GM18868 (cell line): ENCODE data around the gene DPYSL5.

Experiments
- ATAC-seq: cut with Tn5 transposase; IDR thresholded peaks from one replicate; pipeline ENCODE4 v1.9.1; 2021; ENCODE audit warnings: mild to moderate bottlenecking, moderate library complexity; ENCODE audit not compliant: unreplicated experiment

The DPYSL5 gene

DNA sequence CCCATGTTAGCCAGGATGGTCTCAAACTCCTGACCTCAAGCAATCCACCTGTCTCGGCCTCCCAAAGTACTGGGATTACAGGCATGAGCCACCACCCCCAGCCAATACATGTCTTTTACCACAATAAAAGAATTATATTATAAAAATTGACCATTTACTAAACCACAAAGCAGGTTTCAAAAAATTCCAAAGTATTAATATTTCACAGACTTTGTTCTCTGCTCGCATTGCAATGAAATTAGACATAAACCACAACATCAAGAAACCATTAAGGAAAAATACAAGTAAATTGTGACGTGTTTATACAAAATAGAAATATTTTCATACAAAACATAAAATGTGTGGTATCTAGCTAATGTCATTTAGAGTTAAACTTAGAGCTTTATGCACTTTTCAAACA is 109.1 kb downstream of the DPYSL5 start:
- no peak for ATAC-seq

DNA sequence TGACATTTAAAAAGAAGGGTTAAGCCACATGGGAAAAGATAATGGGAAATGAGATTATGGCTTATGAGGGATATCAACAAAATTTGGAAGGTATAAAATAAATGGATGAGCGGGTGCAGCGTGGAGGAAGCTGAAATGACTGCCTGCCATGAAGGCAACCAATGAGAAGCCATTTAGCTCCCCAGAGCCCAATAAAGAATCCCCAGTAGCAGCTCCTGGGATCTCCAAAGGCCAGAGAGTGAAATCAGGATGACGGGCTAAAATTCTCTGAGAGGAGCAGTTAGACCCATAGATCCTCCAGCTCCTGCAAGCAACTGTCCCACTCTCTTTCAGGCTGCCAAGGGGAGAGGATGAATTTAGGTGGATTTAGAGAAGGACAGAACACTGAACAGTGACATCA is 109.6 kb downstream of the DPYSL5 start:
- ATAC-seq, result no peak

DNA sequence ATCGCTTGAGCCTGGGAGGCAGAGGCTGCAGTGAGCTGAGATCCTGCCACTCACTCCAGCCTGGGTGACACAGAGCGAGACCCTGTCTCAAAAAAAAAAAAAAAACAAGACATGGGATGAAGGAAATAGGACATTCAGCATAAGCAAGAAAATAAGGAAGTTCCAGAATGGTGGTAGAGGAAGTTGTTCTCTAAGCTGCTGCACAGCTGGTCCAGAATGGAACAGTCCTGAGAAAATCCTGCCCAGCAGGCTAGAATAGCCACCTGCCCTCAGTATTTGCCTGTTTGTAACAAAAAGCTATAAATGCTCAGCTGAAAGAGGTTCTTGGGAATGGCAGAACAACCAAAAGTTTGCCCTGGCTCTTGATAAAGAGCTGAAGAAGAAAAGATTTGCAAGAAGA is 111.4 kb downstream of the DPYSL5 start:
- ATAC-seq, result no peak

DNA sequence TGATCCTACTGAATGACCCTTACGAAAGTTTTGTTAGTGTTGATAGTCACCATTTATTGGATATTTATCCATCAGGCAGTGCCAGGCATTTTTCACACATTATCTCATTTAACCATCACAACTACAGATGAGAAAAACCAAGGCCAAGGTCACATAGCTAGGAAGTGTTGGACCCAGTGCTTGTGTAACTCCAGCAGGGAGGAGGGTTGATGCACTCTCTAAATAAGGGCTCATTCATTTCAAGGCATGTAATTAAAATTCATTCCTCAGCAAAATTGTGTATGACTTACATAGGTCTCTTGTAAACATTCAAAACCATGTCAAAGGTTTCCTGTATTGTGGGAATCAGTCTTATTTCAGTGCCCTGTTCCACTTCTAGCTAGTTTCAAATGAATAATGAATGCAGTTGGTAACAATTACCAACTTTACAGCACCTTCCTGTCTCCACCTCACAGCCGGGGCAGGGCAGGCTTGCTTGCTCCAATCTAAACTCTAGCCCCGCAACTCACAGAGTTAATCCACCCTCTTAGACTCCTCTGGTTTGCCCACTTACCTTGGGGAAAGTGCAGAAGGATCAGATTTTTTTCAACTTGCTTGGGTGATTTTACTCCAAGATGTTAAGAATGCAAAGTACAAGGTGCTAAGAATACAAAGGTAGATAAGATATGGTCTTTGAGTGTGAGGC is 116.7 kb downstream of the DPYSL5 start:
- no peak for ATAC-seq

DNA sequence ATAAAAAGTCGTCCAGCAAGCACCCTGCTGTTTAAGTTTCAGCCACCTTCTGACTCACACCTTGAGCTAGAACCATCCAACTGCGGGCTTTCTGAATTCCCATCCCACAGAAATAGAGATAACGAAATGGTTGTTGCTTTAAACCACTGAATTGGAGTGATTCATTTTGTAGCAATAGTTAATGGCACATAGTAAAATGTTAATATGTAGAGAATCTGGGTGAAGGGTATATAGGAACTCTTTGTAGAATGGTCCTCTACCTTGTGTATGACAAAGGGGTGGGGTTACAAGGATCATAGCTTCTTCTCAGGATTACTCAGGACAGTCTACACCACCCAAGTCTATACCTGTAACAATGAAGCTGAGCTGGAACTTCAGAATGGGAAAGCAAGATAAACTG is 120.1 kb downstream of the DPYSL5 start:
- no peak for ATAC-seq

DNA sequence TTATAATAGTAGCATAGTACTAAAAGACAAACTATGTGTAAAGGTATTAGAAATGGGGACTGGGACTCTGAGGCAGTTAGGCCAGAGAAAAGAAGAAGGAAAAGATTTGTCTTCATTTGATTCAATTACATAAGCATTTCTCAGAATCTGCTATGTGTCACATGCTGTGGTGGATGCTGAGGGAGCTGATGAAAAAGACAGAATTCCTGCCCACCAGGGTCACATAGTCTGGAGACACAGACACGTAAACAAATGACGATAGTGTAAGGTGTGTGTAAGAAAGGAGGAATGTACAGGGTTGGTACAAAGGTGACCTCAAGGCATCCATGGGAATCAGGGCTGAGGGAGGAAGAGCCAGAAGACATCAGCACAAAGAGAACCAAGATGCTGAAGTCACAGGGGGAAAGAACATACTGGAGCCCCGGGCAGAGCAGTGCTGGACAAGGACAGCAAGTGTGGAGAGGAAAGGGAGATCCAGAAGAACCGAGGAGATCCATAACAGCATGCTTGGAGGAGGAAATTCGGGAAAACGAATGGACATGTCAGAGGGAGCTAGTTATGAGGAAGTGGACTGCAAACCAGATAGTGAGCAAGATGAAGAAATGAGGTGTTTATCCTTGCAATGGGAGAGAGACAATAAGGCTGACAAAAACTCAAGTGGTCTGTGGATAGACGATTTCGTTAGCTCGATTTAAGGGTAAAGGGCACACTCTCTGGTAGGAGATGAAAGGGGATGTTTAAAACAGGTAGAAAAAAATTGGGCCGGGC is 121.3 kb downstream of the DPYSL5 start:
- ATAC-seq, result no peak

DNA sequence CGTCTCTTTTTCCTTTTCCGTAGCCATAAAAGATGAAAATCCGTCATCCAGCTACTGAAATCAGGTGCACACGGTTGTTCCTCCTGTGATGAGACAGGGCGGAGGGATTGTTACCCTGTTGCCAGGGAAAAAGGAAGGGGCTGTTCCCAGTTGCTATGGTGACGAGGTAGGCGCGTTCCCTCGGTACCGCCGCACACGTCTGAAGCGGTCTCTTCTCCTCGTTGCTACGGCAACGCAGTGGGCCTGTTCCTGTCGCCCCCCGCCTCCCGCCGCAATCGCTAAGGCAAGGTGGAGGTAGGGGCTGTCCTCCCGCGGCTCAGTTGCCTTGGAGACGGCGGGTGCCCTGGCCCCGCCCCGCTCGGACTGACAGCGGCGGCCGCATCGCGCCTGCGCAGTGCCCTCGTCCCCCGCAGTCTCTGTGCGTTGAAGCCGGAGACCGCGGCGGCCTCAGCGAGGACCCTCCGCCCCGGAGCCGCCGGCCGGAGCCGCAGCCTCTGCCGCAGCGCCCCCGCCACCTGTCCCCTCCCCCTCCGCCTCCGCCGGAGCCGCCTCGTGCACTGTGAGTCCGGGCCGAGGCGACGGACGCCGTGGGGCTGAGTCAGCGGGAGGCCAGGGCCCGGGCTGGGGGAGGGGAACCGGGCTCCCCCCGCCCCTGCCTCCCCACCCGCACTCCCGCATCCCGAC is 122.5 kb downstream of the DPYSL5 start, which contains the start of gene MAPRE3:
Gene MAPRE3 (plus strand): TSS at position 394 of the 684 bp plus-strand sequence. CDS start 51,582 bp downstream, outside the sequence.
- ATAC-seq, result peak; percentile 70

DNA sequence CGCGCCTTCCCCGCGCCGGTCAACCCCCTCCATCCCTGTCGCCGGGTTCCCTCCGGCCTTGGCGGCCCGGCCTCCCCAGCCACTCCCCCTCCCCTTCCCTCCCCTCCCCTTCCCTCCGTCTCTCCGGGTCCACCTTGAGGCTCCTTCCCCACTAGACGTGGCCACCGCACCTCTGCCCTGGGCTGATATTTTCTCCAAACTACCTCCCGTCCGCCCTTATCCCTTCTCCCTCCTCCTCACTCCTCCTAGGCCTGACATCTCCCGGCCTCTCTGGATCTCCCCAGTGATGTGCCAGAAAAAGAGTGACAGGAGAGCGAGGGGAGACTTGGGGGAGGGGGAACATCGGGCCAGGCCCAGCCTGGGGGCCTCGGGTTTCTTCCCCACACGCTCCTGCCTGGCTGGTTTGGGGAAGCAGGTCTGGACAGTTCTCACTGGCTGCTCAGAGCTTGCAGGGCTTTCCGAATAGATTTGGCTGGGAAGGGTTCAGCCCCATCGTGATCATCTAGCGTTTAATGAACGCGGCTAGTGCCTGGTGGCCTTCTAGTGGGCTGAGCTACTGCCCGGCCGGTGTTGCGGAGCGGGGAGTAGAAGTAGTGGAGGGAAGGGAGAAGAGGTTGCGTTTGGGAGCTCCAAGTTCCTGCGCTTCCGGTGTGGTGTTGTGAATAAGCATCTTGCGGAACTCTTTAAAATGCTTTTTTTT is 123.1 kb downstream of the DPYSL5 start:
- no peak for ATAC-seq

DNA sequence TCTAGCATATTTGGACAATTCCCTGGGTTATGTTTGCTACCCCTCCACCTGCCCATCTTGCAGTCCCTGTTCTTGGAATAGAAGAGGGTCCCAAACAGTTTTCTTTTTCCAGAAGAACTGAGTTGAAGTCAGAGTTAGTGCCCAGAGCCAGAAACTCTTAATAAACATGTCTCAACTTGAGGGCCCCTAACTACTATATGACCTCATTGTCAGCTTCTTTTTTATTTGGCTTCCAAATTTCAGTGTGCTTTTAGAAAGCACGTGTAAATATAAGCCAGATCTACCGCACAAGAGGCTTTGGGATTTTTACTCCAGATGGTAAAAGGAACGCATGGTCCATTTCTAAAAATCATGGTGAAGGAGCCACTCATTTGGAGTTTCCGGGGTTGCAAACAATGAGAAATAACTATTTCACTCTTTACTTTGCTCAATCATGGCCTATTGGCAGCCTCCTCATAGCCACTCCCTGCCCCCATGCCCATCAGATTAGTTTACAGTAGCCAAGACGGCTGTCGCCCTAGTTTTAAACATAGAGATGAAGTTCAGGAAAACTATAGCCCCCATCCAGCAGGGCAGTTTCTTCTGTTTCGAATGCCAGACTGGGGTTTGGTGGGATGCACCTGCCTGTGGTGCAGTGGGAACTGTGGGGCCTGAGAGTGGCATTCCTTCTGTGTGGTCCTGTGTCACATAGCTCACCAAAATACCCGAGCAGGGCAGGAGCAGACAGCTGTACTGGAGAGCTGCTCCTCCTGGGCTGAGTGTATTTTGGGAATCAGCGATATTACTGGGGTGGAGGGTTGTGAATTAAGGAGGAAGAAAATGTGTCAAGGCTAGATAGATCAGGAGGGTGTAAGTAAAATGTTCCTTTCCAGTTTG is 124.2 kb downstream of the DPYSL5 start:
- no peak for ATAC-seq

DNA sequence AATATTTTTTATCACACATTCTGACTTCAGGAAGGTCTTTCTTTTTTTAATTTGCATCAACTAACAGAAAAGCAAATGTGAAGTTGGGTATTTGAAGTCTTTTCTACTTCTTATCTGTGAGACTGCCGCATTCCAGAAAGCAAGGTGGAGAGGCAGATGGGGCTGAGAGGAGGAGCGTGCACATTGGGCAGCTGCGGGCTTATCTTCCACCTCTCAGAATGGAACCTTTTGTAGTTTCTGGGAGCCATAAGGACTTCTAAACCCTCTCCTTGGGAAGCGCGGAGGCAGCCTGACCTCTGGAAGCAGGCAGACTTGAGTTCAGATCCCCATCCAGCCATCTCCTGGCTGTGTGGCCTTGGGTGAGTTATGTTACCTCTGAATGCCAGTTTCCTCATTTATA is 126.4 kb downstream of the DPYSL5 start:
- no peak for ATAC-seq

DNA sequence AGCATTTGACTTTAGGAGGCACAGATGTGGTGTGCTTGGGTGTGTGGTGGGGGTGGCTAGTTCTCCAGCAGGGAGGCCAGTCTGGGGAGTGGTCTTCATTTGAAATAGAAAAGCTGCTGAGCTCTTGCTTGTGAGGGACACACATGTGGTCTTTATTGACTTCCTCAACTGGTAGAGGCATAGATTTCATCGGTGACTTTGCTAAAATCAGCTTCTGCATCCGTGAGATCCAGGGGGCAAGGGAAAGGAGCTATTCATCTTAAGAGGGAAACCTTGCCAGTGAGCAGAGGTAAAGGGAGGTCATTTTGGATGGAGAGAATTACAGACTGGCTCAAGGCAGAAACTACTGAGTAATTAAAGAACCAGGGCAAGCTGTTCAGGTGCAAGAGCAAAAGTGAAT is 127.2 kb downstream of the DPYSL5 start:
- no peak for ATAC-seq

DNA sequence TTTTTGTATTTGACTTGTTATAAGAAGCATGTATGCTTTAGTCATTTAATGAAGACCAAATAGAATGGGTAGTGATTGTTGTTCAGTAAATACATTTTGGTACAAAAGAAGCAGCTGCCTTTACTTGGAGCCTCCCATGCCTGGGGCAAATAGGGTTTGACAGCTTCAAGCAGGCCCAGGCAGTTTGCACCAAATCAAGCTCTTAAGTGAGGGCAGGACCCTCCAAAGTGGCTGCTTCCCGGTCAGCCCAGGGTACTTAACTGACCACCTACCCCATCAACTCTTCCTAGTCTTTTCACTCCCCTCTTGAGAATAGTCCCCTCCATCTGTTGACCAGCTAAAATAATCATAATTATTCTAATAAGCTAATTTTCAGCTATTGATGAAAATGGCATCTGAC is 127.7 kb downstream of the DPYSL5 start:
- ATAC-seq, result no peak

DNA sequence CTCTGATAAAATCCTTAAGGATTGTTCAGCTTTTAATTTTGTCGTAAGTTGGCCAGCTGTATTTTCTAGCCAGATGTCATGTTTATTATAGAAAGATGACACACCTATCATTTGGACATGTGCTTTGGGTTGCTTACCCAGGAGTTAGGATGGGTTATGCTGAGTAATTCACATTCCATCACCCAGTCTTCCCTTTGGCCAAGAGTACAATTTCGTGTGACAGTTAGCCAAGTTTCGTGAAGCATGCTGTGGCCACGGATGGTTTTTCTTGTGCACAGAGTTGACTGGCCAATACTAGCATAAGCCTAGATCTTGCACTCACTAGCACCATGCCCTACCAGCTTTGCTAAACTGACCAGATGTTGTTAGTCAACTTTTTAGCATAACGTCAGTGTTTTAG is 128.3 kb downstream of the DPYSL5 start:
- no peak for ATAC-seq

DNA sequence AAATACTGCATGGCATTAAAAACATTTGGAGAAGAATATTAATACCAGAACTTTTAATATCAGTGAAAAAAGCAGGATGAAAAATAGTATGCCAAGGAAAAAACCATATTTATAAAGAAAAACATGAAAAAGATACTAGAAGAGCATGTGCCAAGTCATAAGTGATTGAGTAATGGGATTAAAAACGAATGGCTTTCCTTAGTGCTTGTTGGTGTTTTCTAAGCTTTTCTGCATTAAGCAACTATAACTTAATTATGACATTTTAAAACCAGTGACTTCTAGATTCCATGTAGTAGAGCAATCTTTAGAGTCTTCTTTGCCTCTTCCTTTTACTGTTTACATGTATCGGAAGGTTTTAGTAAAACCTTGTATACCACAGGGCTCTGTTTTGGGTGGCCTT is 129.1 kb downstream of the DPYSL5 start:
- ATAC-seq, result no peak

DNA sequence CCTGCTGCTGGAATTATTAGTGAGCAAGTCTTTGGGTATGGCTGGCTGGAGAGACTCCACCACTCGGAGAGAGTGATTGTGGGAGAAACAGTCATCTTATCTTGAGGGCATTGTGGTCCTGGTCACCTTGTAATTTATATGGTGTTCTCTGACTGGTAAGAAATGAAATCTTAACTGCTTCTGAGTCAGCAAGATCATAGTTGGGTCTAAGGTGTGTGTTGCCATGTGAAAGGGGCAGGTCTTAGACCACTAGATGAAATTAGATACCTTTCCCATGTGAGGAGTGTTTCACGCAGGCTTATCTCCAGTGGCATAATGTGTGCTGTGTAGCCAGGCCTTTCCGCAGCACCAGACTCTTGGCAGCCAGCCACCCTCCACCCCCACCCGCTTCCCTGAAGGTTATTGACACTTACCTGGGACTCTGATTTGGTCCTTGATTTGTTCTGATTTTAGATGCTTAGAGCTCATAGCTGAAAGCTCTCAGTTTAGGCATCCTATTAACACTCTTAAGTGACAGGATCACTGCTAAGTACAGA is 130.2 kb downstream of the DPYSL5 start:
- no peak for ATAC-seq

DNA sequence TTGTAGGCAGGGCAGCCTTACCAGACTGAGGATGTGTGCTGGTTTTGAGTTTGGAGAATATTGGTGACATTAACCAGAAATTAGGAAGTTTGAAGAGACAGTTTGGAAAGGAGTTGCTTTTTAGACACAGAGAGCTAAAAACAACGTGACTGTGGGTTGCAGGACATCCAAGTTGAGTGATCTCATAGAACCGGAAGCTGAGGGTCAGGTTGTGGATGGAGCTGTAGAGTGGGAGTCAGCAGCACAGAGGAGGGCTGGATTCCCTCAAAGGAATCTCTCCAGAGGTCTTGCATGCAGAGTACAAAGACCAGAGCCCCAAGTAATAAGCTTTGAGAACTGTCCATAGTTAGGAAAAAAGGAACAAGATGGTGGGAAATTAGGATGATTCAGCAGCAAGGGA is 131.8 kb downstream of the DPYSL5 start:
- ATAC-seq, result no peak

DNA sequence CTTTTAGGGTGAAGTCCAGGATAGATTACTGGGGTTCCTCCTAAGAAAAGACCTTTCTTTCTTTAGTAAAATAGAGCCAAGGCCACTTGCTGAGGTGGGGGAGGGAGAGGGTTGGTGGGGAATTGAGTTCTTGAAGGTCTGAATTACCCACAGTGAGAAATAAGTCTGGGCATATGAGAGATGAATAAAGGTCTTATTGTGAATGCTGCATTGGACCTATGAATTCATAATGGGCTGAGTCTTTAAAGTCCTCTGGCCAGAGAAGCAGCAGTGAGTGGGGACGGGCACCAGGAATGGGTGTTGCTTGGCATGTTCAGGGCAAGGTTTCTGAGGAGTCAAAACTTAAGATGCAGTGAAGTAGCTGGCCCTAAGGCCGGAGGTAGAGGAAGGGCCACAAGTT is 133.0 kb downstream of the DPYSL5 start:
- no peak for ATAC-seq

DNA sequence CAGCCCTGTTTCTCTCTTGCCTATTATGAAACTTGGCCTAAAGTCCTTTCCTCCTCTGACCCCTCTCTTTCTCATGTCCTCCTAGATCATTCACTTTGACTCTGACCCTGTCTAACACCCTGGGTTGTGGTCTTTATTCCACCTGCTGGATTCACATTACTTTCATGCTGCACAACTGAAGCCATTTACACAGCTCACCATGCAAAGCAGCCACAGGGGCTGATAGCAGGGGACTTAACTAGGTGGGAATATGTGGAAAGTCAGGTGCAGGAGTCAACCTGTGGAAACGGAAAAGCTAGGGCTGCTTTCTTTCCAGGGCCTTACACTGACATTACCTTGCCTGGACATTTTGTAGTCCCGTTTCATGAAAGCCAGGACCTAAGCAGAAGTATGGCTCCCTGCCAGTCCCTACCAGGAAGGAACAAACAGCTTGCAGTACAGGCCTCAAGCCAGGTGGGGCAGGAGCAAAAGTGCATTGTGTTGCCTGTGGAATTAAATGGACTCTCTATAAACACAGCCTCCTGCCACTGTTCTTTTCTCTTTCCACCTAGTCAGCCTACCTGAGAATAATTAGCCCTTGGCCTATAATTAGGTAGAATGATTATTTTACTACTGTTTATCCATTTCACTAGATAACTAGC is 134.3 kb downstream of the DPYSL5 start:
- no peak for ATAC-seq

DNA sequence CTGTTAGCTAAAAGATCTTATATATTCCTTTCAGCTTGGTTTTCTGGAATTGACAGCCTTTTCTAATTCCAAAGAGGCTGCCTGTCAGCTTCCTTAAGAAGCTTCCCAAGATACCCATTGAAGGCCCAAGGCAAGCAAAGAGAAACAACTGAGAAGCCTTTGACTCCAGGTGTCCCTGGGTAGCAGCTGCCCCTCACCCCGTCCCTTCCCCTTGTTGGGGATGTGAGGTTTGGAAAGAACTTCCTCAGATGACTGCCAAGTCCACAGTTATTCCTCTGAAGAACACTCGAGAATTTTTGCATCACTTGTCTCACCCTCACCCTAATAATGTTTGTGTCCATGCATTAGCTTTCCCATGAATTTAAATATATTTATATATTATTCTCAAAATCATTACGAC is 135.8 kb downstream of the DPYSL5 start:
- no peak for ATAC-seq

DNA sequence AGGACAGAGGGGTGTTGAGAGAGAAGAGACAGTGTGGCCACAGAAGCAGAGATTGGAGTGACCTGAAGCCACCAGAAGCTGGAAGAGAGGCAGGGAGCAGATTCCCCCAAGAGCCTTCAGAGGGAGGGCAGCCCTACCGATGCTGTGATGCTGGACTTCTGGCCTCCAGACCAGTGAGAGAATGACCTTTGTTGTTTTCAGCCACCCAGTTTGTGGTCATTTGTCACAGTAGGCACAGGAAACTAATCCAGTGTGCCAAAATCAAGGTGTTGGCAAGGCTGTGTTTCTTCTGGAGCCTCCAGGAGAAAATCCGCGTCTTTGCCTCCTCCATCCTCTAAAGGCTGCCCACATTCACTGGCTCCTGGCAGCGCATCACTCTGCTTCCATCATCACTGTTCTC is 137.9 kb downstream of the DPYSL5 start:
- ATAC-seq, result no peak
